ENCODE measurements around the gene SLC25A41. TPM values are rescaled to one million over a fixed set of nuclear protein-coding genes. Genes with fewer than 3 reads are reported as not detected.
A peak's percentile ranks its signal among the peaks of the same experiment; 100 is the strongest.

The SLC25A41 gene
- total and polyA plus RNA-seq, 2 experiments from 2014 or later = 1.0 to 1.7 TPM

DNA sequence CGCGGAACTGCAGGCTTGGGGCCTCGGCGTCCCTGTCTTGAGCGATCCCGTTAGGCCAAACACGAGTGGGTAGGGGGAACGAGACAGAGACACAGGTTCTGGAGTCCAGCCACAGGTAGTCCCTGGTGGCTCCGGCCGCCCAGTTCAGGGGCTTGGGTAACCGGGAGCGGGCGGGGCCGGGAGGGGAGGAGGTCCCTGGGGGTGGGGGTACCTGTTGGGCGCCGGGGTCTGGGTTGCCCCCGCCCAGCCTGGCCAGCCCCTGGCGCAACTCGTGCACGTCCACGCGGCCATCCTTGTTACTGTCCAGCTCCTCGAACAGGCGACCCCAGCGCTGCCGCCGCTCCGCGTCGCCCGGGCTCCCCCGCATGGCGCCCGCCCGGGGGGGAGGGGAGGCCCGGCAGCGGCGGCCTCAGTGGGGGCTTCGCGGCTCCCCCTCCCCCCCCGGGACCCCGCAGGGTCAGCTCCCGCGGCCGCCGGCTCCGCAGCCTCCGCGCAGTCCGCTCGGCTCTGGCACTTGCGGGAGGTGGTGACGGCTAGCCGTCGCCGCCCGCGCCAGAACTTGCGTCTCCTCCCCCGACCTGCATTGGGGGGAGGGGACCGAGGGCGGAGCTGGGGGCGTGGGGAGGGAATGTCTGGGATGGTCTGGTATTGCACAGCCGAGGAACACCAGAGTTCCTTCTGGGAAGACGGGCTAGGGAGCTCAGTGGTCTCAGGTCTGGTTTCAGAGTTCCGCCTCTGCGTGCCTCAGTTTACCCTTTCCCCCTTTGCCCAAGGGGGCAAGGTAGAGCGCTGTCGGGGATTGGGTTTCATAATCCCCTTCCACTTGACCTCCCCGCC is 25.9 kb upstream of the SLC25A41 start, which contains the start of gene SLC25A23:
Gene SLC25A23 (minus strand): TSS at position 531 of the 837 bp plus-strand sequence. CDS start 164 bp downstream, at position 367.
- peak; percentile 83 to 86 for DNase-seq (ENCODE audit: low read depth in 1 of 2, low spot score in 1 of 2)
- peak within 1 kb of the TSS; percentile 62 for H3K4me3 ChIP-seq
- H3K36me3 ChIP-seq = peaks cover 7% of the 10 kb centered on the region
- peaks cover 31% of the 10 kb centered on the region for H3K27me3 ChIP-seq
- no peaks in the 10 kb centered on the region for H3K9me3 ChIP-seq (ENCODE audit: low read depth)
- peak within 1 kb of the TSS; percentile 84 for H3K27ac ChIP-seq
- TF ChIP-seq, protein P1, sequence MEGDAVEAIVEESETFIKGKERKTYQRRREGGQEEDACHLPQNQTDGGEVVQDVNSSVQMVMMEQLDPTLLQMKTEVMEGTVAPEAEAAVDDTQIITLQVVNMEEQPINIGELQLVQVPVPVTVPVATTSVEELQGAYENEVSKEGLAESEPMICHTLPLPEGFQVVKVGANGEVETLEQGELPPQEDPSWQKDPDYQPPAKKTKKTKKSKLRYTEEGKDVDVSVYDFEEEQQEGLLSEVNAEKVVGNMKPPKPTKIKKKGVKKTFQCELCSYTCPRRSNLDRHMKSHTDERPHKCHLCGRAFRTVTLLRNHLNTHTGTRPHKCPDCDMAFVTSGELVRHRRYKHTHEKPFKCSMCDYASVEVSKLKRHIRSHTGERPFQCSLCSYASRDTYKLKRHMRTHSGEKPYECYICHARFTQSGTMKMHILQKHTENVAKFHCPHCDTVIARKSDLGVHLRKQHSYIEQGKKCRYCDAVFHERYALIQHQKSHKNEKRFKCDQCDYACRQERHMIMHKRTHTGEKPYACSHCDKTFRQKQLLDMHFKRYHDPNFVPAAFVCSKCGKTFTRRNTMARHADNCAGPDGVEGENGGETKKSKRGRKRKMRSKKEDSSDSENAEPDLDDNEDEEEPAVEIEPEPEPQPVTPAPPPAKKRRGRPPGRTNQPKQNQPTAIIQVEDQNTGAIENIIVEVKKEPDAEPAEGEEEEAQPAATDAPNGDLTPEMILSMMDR (IDR thresholded peaks at IDR 0.05; ENCODE audit: low read depth, low read length) = no peak
- H3K4me1 ChIP-seq (ENCODE audit: low read depth) = peaks cover 11% of the 10 kb centered on the region

DNA sequence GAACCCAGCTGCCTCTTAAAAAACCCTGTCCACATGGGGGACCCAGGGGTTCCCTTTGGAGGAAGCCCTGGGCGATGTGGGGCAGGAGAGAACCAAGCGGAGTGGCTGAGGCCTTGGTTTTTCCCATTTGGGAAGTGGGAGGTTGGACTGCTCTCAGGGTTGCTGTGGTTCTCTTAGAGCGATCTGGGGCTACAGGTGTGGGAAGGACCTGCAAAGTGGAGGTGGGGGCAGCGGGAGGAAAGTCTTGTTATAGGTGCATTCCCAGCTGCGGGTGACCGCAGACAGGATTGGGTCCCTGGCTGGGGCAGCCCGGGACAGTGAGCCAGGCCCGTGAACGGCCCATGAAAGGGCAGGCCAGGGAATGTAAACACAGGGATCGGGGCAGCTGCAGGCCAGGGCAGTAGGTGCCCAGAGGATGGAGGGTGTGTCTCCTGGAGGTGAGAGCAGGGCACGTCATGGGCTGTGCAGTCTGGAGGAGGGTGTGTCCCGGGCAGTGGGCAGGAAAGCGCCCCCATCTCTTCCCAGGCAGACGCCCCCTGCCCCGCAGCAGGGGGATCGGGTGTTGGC is 25.2 kb upstream of the SLC25A41 start:
- Histone ChIP-seq H3K27ac (no peak overlapping the region), H3K27me3 (peaks cover 24% of the 10 kb centered on the region), H3K4me1 (ENCODE audit: low read depth) (peaks cover 11% of the 10 kb centered on the region), H3K4me3 (peak overlapping the region; percentile 62), H3K9me3 (ENCODE audit: low read depth) (no peaks in the 10 kb centered on the region), H3K36me3 (peaks cover 14% of the 10 kb centered on the region)
- DNase-seq (ENCODE audit: low read depth in 1 of 2, low spot score in 1 of 2) = no peak
- TF ChIP-seq, protein P1 (IDR thresholded peaks at IDR 0.05; ENCODE audit: low read depth, low read length) = no peak

DNA sequence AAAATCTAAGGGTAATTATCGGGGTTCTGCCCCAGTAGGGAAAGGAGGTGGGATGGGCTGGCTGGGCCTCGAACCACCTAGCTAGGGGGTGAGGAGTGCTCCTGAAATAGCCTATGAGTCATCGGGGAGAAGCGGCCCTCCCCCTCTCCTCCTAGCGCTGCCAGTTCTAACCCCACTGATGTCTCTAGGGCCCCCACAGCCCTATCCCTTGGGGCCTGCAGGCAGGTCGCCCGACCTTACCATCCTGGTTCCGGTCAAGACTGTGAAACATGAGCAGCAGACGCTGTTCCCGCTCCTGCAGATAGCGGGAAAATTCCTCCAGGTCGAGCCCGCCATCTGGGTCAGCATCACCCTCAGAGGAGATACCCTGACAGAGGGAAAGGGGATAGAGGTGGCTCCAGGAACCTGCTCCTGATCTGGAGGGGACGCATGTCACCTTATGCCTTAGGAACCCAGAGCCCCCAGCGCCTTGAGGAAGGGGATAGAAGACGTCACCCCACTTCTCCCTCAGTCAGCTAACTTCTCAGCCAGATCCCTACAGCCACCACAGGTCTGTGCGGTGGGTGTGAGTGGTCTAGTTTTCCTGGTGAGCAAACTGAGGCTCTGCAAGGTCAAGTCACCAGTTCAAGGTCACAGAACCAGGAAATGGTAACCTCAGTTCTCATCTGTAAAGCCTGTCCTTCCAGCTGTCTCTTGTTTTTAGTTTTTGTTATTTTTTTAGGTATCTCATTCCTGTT is 24.6 kb upstream of the SLC25A41 start:
- DNase-seq (ENCODE audit: low read depth in 1 of 2, low spot score in 1 of 2) = no peak
- Histone ChIP-seq H3K9me3 (ENCODE audit: low read depth) (no peaks in the 10 kb centered on the region), H3K27me3 (peaks cover 18% of the 10 kb centered on the region), H3K36me3 (peaks cover 20% of the 10 kb centered on the region), H3K27ac (no peak overlapping the region), H3K4me3 (peak overlapping the region; percentile 62), H3K4me1 (ENCODE audit: low read depth) (peaks cover 11% of the 10 kb centered on the region)
- TF ChIP-seq, protein P1 (IDR thresholded peaks at IDR 0.05; ENCODE audit: low read depth, low read length) = no peak

DNA sequence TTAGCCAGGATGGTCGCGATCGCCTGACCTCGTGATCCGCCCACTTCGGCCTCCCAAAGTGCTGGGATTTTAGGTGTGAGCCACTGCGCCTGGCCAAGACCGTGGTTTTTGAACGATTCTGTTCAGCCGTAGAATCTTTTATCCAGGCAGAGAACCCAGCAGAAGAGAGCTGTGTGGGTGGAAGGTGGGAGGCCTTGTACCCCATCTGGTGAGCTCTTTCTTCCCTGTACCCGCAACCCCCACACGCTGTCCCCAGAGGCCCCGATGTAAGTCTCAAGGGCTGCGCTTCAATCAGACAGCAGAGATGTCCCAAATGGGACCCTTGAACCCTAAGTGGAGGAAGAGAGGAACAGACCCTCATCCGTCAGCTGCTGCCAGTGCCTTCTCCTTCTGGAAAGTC is 22.4 kb upstream of the SLC25A41 start:
- Histone ChIP-seq H3K4me3 (no peak overlapping the region), H3K27me3 (no peaks in the 10 kb centered on the region), H3K27ac (no peak overlapping the region), H3K9me3 (ENCODE audit: low read depth) (no peaks in the 10 kb centered on the region), H3K4me1 (ENCODE audit: low read depth) (peaks cover 11% of the 10 kb centered on the region), H3K36me3 (peaks cover 20% of the 10 kb centered on the region)
- DNase-seq (ENCODE audit: low read depth in 1 of 2, low spot score in 1 of 2) = no peak
- TF ChIP-seq, protein P1 (IDR thresholded peaks at IDR 0.05; ENCODE audit: low read depth, low read length) = no peak

DNA sequence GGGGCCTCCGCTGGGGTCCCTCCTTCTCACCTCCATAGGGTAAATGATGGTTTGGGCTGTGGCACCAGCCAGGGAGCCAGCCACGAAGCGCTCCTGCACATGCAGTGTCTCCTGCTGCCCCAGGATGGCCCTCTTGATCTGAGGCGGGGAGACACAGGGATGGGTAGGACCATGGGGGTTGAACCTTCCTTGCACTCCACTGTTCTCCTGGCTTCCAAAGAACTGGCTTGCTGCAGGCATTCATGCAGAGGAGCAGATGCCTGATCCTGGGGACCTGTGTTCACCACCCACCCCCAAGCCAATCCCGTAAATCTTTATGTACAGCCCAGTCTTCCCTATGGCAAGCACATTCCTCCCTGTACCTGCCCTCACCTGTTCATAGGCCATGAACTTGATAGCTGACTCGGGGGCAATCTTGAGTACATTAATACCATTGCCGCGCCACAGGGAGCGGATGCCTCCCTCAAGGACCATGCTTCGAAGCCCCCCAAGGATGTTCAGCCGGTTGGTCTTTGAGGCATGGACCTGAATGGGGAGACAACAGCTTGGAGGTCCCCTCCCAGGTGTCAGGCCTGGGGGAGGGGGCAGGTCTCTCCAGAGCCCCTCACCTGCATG is 20.5 kb upstream of the SLC25A41 start:
- peaks cover 26% of the 10 kb centered on the region for H3K36me3 ChIP-seq
- H3K27ac ChIP-seq = no peak overlapping the region
- TF ChIP-seq, protein P1 (IDR thresholded peaks at IDR 0.05; ENCODE audit: low read depth, low read length) = no peak
- H3K9me3 ChIP-seq (ENCODE audit: low read depth) = no peaks in the 10 kb centered on the region
- no peaks in the 10 kb centered on the region for H3K27me3 ChIP-seq
- DNase-seq (ENCODE audit: low read depth in 1 of 2, low spot score in 1 of 2) = no peak
- H3K4me1 ChIP-seq (ENCODE audit: low read depth) = peaks cover 11% of the 10 kb centered on the region
- H3K4me3 ChIP-seq = no peak overlapping the region
